ENCODE measurements around the gene PLCL2. TPM values are rescaled to one million over a fixed set of nuclear protein-coding genes. Genes with fewer than 3 reads are reported as not detected.

PLCL2 gene
- total RNA-seq, 4 donors from 2014 or later: 4.1 to 9.1 (median 6.7) TPM

DNA sequence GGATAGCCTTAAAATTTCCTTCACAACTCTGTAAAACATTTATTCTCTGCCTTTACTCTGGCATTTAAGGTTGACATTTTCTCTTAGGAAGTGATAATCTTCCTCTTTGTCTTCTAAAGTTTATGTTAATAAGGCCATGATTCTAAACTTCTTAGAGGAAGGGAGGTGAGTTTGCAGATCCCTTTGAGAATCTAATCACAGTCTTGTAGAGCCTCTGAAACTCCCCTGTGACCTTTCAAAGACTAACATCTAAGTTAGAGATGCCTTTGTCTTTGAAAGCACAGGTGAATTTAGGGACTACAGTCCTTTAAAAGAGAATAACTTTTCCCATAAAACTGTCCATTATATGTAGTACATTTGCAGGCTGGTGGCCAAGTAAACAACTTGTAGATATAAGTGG lies 115.1 kb downstream of the PLCL2 start:
- H3K4me3 ChIP-seq: no peak overlapping the region
- no peak for DNase-seq (ENCODE audit: extremely low spot score)
- peaks cover 0 to 8% (median 6%) of the 10 kb centered on the region in 4 donors for H3K9me3 ChIP-seq
- H3K4me1 ChIP-seq: peaks cover 0 to 26% (median 0%) of the 10 kb centered on the region in 4 donors
- intact Hi-C loops (cut with DNase I): no loop called here
- no peak overlapping the region for H3K27ac ChIP-seq (replicated peaks in 1 of 4)
- H3K27me3 ChIP-seq: no peaks in the 10 kb centered on the region
- H3K36me3 ChIP-seq: no peaks in the 10 kb centered on the region
- TF ChIP-seq POLR2A (IDR thresholded peaks at IDR 0.05; ENCODE audit: low read depth) (no peak), EP300 (IDR thresholded peaks at IDR 0.05) (no peak), POLR2AphosphoS5 (IDR thresholded peaks at IDR 0.05) (no peak)
- TF ChIP-seq, protein P1, sequence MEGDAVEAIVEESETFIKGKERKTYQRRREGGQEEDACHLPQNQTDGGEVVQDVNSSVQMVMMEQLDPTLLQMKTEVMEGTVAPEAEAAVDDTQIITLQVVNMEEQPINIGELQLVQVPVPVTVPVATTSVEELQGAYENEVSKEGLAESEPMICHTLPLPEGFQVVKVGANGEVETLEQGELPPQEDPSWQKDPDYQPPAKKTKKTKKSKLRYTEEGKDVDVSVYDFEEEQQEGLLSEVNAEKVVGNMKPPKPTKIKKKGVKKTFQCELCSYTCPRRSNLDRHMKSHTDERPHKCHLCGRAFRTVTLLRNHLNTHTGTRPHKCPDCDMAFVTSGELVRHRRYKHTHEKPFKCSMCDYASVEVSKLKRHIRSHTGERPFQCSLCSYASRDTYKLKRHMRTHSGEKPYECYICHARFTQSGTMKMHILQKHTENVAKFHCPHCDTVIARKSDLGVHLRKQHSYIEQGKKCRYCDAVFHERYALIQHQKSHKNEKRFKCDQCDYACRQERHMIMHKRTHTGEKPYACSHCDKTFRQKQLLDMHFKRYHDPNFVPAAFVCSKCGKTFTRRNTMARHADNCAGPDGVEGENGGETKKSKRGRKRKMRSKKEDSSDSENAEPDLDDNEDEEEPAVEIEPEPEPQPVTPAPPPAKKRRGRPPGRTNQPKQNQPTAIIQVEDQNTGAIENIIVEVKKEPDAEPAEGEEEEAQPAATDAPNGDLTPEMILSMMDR (IDR thresholded peaks at IDR 0.05): no peak

DNA sequence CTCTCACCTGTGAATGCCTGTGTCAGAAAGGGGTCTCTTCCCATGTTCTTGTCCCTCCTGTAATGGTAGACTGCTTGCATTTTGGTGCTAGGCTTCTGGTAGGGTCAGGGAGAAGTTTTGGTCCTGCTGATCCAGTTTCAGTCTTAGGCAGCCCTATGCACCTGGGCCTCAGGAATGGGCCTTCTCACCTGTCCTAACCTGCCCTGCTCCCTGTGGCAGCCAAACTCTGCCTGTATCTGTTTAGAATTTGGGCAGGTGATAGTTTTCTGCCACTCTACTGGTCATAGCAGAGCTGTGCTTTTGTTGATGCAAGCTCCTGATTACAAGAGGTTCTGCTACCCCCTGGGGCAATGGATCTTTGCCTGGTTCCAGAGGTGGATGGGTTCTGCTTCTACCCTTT lies 118.7 kb downstream of the PLCL2 start:
- Histone ChIP-seq H3K27me3 (no peaks in the 10 kb centered on the region), H3K9me3 (peaks cover 0 to 8% (median 6%) of the 10 kb centered on the region in 4 donors), H3K4me3 (no peak overlapping the region), H3K36me3 (no peaks in the 10 kb centered on the region), H3K4me1 (peaks cover 0 to 28% (median 0%) of the 10 kb centered on the region in 4 donors), H3K27ac (replicated peaks in 1 of 4) (no peak overlapping the region)
- DNase-seq (ENCODE audit: extremely low spot score): no peak
- TF ChIP-seq EP300 (IDR thresholded peaks at IDR 0.05) (no peak), POLR2A (IDR thresholded peaks at IDR 0.05; ENCODE audit: low read depth) (no peak), POLR2AphosphoS5 (IDR thresholded peaks at IDR 0.05) (no peak)
- TF ChIP-seq, protein P1 (IDR thresholded peaks at IDR 0.05): no peak
- intact Hi-C loops (cut with DNase I): no loop called here

DNA sequence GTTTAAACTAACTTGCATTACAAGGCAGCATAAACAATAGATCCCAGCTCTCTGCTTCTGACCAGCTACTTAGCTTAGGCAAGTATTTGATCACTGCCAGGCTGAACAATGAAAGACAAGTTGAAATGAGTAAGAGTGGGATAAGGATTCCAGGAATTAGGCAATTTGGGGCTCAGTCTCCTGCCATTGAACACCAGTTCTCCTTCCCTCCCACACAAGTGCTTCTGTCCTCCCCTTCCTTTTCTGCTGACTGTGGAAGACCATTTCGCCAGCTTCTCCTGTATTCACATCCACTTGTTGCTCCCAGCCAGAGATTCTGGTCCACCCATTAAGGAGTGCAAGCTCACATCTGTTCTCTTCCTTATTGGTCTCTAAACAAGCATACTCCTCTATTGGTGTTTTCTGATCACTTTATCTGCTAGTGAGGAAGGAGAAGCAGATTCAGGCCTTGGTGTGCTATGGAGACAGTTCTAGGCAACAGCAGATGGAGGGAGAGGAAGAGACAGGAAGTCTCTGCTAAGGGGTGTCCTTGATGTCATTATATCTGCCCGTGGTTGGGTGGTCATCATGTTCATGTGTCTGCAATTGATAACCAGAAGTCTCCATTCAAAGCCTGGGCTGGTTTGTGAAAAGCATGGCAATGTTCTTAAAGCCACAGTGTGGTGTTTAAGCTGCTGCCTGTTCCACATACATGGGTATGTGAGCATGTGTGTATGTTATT lies 121.5 kb downstream of the PLCL2 start:
- Histone ChIP-seq H3K9me3 (peaks cover 0 to 5% (median 4%) of the 10 kb centered on the region in 4 donors), H3K27ac (replicated peaks in 1 of 4) (no peak overlapping the region), H3K36me3 (peaks cover 0 to 18% (median under 1%) of the 10 kb centered on the region in 4 donors), H3K4me1 (peaks cover 0 to 26% (median 0%) of the 10 kb centered on the region in 4 donors), H3K4me3 (no peak overlapping the region), H3K27me3 (no peaks in the 10 kb centered on the region)
- intact Hi-C loops (cut with DNase I): no loop called here
- 65% methylated on average over 2 of the region's 2 CpGs for WGBS
- TF ChIP-seq EP300 (IDR thresholded peaks at IDR 0.05): no peak
- TF ChIP-seq POLR2A (IDR thresholded peaks at IDR 0.05; ENCODE audit: low read depth): no peak
- no peak for TF ChIP-seq POLR2AphosphoS5 (IDR thresholded peaks at IDR 0.05)
- TF ChIP-seq, protein P1 (IDR thresholded peaks at IDR 0.05): no peak
- DNase-seq (ENCODE audit: extremely low spot score): no peak

DNA sequence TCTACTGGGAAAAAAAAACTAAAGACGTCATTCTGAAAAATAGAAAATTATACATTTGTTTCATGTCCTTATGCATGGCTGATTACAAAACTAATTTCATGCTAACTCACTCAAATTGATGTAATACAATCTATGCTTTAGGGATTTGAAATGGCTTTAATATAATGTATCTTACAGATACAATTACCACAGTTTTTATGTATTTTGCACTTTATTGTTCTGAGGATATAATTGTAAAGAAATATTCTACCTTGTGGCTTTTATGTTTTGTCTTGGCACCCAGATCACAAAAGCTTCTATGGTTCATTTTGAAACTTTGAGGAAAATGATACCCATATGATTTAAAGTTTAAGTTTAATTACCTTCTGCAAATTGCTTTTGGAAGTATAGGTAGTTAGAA lies 122.5 kb downstream of the PLCL2 start:
- DNase-seq (ENCODE audit: extremely low spot score): no peak
- no peak overlapping the region for H3K27ac ChIP-seq (replicated peaks in 1 of 4)
- no peak for TF ChIP-seq POLR2A (IDR thresholded peaks at IDR 0.05; ENCODE audit: low read depth)
- no peak for TF ChIP-seq EP300 (IDR thresholded peaks at IDR 0.05)
- TF ChIP-seq, protein P1 (IDR thresholded peaks at IDR 0.05): no peak
- no peak for TF ChIP-seq POLR2AphosphoS5 (IDR thresholded peaks at IDR 0.05)

More for the DNA sequence above, 122.5 kb downstream of the PLCL2 start:
- Histone ChIP-seq H3K36me3 (peaks cover 0 to 26% (median 3%) of the 10 kb centered on the region in 4 donors), H3K4me3 (no peak overlapping the region), H3K27me3 (no peaks in the 10 kb centered on the region), H3K9me3 (no peaks in the 10 kb centered on the region), H3K4me1 (peaks cover 0 to 26% (median 0%) of the 10 kb centered on the region in 4 donors)
- intact Hi-C loops (cut with DNase I): no loop called here
- 84% methylated on average over 1 of the region's 1 CpG for WGBS

Data from esophagus muscularis mucosa (tissue), 4 donors.